ENCODE measurements around the gene KLHL12.

The KLHL12 gene

DNA sequence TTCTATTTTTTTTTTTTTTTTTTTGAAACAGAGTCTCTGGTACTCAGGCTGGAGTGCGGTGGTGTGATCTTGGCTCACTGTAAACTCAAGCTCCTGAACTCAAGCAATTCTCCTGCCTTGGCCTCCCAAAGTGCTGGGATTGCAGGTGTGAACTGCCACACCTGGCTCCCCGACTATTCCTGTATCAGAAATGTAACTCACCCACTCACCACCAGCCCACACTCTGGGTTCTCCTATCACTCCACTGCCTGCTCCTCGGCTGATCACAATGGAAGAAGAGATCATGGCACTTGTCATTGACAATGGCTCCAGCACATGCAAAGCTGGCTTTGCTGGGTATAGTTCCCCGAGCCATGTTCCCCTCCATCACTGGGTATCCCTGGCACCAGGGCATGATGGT is 54.0 kb downstream of the KLHL12 start:
- no peaks in the 10 kb centered on the region for H3K36me3 ChIP-seq (ENCODE audit: insufficient read depth)
- H3K4me2 ChIP-seq, result no peak overlapping the region
- no peak overlapping the region for H3K9ac ChIP-seq
- no peaks in the 10 kb centered on the region for H4K20me1 ChIP-seq (ENCODE audit: insufficient read depth)
- H3K27ac ChIP-seq, result no peak overlapping the region
- H2AFZ ChIP-seq (ENCODE audit: low read depth), result no peak overlapping the region
- no peaks in the 10 kb centered on the region for H3K4me1 ChIP-seq (ENCODE audit: low read depth, poor library complexity, severe bottlenecking)
- no peaks in the 10 kb centered on the region for H3K79me2 ChIP-seq (ENCODE audit: insufficient read depth, low read depth)
- no peaks in the 10 kb centered on the region for H3K27me3 ChIP-seq (ENCODE audit: insufficient read depth, low read depth)
- TF ChIP-seq, protein P1, sequence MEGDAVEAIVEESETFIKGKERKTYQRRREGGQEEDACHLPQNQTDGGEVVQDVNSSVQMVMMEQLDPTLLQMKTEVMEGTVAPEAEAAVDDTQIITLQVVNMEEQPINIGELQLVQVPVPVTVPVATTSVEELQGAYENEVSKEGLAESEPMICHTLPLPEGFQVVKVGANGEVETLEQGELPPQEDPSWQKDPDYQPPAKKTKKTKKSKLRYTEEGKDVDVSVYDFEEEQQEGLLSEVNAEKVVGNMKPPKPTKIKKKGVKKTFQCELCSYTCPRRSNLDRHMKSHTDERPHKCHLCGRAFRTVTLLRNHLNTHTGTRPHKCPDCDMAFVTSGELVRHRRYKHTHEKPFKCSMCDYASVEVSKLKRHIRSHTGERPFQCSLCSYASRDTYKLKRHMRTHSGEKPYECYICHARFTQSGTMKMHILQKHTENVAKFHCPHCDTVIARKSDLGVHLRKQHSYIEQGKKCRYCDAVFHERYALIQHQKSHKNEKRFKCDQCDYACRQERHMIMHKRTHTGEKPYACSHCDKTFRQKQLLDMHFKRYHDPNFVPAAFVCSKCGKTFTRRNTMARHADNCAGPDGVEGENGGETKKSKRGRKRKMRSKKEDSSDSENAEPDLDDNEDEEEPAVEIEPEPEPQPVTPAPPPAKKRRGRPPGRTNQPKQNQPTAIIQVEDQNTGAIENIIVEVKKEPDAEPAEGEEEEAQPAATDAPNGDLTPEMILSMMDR (conservative IDR thresholded peaks at IDR 0.05; ENCODE audit: low read depth, low read length), result no peak
- no peak overlapping the region for H3K4me3 ChIP-seq (IDR thresholded peaks at IDR 0.05; ENCODE audit: insufficient read depth, low read depth, low read length)

DNA sequence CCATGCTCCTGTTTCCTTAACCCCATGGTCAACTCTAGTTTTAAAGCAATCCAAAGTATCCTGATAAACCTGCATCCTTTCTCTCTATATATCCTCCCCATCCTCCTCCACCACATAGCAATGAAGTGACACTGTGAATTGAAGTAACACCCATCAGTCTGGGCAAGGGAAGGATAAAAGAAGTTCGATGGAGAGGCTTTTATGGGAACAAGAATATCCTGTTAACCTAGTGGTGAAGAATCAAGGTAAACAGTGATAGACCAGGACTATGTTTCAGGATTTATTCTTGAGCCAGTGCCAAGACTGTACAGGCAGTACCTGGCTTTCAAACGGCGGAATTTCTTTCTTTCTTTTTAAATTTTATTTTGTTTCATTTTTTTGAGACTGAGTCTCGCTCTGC is 55.7 kb downstream of the KLHL12 start:
- H3K4me3 ChIP-seq (IDR thresholded peaks at IDR 0.05; ENCODE audit: insufficient read depth, low read depth, low read length), result no peak overlapping the region
- no peaks in the 10 kb centered on the region for H3K4me1 ChIP-seq (ENCODE audit: low read depth, poor library complexity, severe bottlenecking)
- H3K27me3 ChIP-seq (ENCODE audit: insufficient read depth, low read depth), result no peaks in the 10 kb centered on the region
- H3K4me2 ChIP-seq, result no peak overlapping the region
- H3K79me2 ChIP-seq (ENCODE audit: insufficient read depth, low read depth), result no peaks in the 10 kb centered on the region
- H3K27ac ChIP-seq, result no peak overlapping the region
- no peak overlapping the region for H2AFZ ChIP-seq (ENCODE audit: low read depth)
- H3K36me3 ChIP-seq (ENCODE audit: insufficient read depth), result no peaks in the 10 kb centered on the region
- TF ChIP-seq, protein P1 (conservative IDR thresholded peaks at IDR 0.05; ENCODE audit: low read depth, low read length), result no peak
- no peaks in the 10 kb centered on the region for H4K20me1 ChIP-seq (ENCODE audit: insufficient read depth)
- no peak overlapping the region for H3K9ac ChIP-seq

DNA sequence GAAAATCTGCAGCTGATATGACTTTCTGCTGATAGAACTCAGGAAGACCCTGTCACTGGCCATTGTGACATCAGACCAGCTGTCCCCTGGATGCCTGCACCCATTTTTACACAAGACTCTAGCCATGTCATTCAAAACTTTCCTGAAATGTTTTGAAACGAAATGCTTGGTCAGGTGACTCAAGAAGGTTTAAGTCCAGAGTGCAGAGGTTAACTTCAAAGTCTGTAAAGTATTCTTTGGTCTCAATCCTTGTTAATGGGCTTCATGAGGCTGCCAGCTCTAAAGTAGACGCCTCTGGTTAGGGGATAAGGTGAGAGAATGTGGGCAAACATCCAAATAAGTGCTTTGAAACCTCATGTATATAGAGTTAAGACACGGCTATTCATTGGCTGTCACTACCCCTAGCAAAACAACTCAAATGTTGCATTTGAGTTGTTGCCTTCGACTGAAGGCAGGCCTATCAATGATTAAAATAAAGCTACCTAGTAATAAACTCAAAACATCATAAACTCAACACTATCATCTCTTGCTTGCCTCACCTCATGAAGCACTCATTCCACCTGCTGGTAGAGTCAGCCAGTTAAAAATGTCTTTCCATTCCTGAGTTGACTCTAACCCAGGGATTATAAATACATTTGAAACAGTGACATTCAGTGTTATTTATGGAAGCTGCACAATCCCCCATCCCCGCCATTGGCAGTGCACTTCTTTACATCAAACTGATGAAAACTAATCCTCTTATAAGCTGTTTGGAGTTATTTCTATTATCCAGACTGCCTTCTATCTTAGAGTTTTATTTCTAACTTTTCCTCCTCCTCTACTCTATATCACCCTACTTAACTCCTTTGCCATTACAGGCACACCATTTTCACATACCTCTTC is 64.1 kb downstream of the KLHL12 start:
- Histone ChIP-seq H3K4me1 (ENCODE audit: low read depth, poor library complexity, severe bottlenecking) (no peaks in the 10 kb centered on the region), H2AFZ (ENCODE audit: low read depth) (no peak overlapping the region), H3K36me3 (ENCODE audit: insufficient read depth) (no peaks in the 10 kb centered on the region), H3K79me2 (ENCODE audit: insufficient read depth, low read depth) (no peaks in the 10 kb centered on the region), H3K4me3 (IDR thresholded peaks at IDR 0.05; ENCODE audit: insufficient read depth, low read depth, low read length) (no peak overlapping the region), H3K27ac (no peak overlapping the region), H3K27me3 (ENCODE audit: insufficient read depth, low read depth) (no peaks in the 10 kb centered on the region), H4K20me1 (ENCODE audit: insufficient read depth) (no peaks in the 10 kb centered on the region), H3K9ac (no peak overlapping the region), H3K4me2 (no peak overlapping the region)
- TF ChIP-seq, protein P1 (conservative IDR thresholded peaks at IDR 0.05; ENCODE audit: low read depth, low read length), result no peak

DNA sequence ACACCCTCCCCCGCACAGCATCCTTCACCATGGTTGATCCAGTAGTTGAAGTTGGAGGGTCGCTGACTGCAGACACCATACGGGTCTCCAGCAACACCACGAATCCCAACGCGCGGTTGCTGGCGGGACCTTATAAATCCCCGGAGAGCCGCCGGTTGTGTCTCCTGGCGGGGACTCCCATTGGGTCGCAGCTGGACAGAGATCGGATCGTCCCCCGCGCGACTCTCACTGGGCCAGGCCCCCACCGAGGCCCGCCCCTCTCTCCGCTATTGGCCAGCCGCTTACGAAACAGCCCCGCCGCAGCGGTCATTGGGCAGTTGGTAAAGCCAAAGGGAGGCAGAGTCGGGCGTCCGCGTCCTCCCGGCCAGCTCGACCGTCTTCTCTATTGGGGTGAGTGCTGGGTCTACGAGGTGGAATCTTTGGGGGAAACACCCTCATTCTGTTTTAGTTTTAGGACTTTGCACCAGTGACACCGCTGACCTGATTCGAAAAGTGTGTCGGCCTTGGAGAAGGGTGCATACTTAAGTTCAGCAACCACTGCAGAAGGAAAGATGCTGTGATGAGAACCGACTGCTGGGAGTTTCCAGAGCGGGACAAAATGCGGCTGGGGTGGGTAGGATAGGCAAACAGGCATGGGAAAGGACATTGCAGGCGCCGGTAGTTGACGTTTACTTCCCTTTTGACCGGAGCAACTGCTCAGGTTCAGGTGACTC is 65.5 kb downstream of the KLHL12 start:
- no peaks in the 10 kb centered on the region for H3K27me3 ChIP-seq (ENCODE audit: insufficient read depth, low read depth)
- H3K36me3 ChIP-seq (ENCODE audit: insufficient read depth), result no peaks in the 10 kb centered on the region
- H4K20me1 ChIP-seq (ENCODE audit: insufficient read depth), result no peaks in the 10 kb centered on the region
- no peak overlapping the region for H3K4me2 ChIP-seq
- TF ChIP-seq, protein P1 (conservative IDR thresholded peaks at IDR 0.05; ENCODE audit: low read depth, low read length), result no peak
- H2AFZ ChIP-seq (ENCODE audit: low read depth), result no peak overlapping the region
- H3K9ac ChIP-seq, result no peak overlapping the region
- H3K27ac ChIP-seq, result no peak overlapping the region
- H3K4me1 ChIP-seq (ENCODE audit: low read depth, poor library complexity, severe bottlenecking), result no peaks in the 10 kb centered on the region
- no peaks in the 10 kb centered on the region for H3K79me2 ChIP-seq (ENCODE audit: insufficient read depth, low read depth)
- H3K4me3 ChIP-seq (IDR thresholded peaks at IDR 0.05; ENCODE audit: insufficient read depth, low read depth, low read length), result no peak overlapping the region

All from KMS-11 (cell line).